ENCODE results near the gene CYFIP1.

CYFIP1 gene

GRCh38 chr15:22889146-22889818 is 90.9 kb downstream of the CYFIP1 start:
- no peak for TF ChIP-seq POLR2A (IDR thresholded peaks at IDR 0.05; ENCODE audit: low read depth, low read length)
- FAIRE-seq (no peak), DNase-seq (ENCODE audit: insufficient read length, low spot score) (no peak)

- DNase-seq (ENCODE audit: insufficient read length, low spot score) = peak; percentile 84
- no peak for TF ChIP-seq POLR2A (IDR thresholded peaks at IDR 0.05; ENCODE audit: low read depth, low read length)
- FAIRE-seq = no peak
Observed at GRCh38 chr15:22888120-22888859, 91.9 kb downstream of the CYFIP1 start.

GRCh38 chr15:22887157-22887951 is 92.8 kb downstream of the CYFIP1 start:
- FAIRE-seq (no peak), DNase-seq (ENCODE audit: insufficient read length, low spot score) (peak; percentile 35)
- no peak for TF ChIP-seq POLR2A (IDR thresholded peaks at IDR 0.05; ENCODE audit: low read depth, low read length)

GRCh38 chr15:22885120-22885519 is 95.0 kb downstream of the CYFIP1 start:
- TF ChIP-seq POLR2A (IDR thresholded peaks at IDR 0.05; ENCODE audit: low read depth, low read length) = no peak
- no peak for DNase-seq (ENCODE audit: insufficient read length, low spot score)
- no peak for FAIRE-seq

GRCh38 chr15:22884344-22884743 is 95.8 kb downstream of the CYFIP1 start:
- no peak for TF ChIP-seq POLR2A (IDR thresholded peaks at IDR 0.05; ENCODE audit: low read depth, low read length)
- no peak for DNase-seq (ENCODE audit: insufficient read length, low spot score)
- no peak for FAIRE-seq

GRCh38 chr15:22883196-22883595 is 97.0 kb downstream of the CYFIP1 start:
- FAIRE-seq = no peak
- no peak for TF ChIP-seq POLR2A (IDR thresholded peaks at IDR 0.05; ENCODE audit: low read depth, low read length)
- DNase-seq (ENCODE audit: insufficient read length, low spot score) = no peak

- DNase-seq (ENCODE audit: insufficient read length, low spot score) = no peak
- no peak for TF ChIP-seq POLR2A (IDR thresholded peaks at IDR 0.05; ENCODE audit: low read depth, low read length)
- no peak for FAIRE-seq
Observed at GRCh38 chr15:22881739-22882440, 98.3 kb downstream of the CYFIP1 start.

- FAIRE-seq (no peak), DNase-seq (ENCODE audit: insufficient read length, low spot score) (no peak)
- TF ChIP-seq POLR2A (IDR thresholded peaks at IDR 0.05; ENCODE audit: low read depth, low read length) = no peak
Observed at GRCh38 chr15:22880981-22881738, 99.0 kb downstream of the CYFIP1 start.

GRCh38 chr15:22880068-22880980 is 99.8 kb downstream of the CYFIP1 start:
- FAIRE-seq (no peak), DNase-seq (ENCODE audit: insufficient read length, low spot score) (no peak)
- no peak for TF ChIP-seq POLR2A (IDR thresholded peaks at IDR 0.05; ENCODE audit: low read depth, low read length)

GRCh38 chr15:22878103-22878502 is 102.1 kb downstream of the CYFIP1 start:
- no peak for DNase-seq (ENCODE audit: insufficient read length, low spot score)
- no peak for FAIRE-seq
- TF ChIP-seq POLR2A (IDR thresholded peaks at IDR 0.05; ENCODE audit: low read depth, low read length) = no peak

GRCh38 chr15:22877607-22878006 is 102.6 kb downstream of the CYFIP1 start:
- no peak for FAIRE-seq
- no peak for TF ChIP-seq POLR2A (IDR thresholded peaks at IDR 0.05; ENCODE audit: low read depth, low read length)
- no peak for DNase-seq (ENCODE audit: insufficient read length, low spot score)

- DNase-seq (ENCODE audit: insufficient read length, low spot score) (no peak), FAIRE-seq (no peak)
- TF ChIP-seq POLR2A (IDR thresholded peaks at IDR 0.05; ENCODE audit: low read depth, low read length) = no peak
Observed at GRCh38 chr15:22877117-22877516, 103.1 kb downstream of the CYFIP1 start.

Data from H54 (cell line).